Choroid plexus epithelial cell (primary cell): Measurements from ENCODE around the gene WNT11.

Source experiments
- DNase-seq: peaks from one replicate; pipeline ENCODE4 v3.0.0-alpha.2; 2010; ENCODE audit warnings: low read depth
- H3K4me3 ChIP-seq: 2 replicates; pipeline ENCODE4 v1.5.1; 2011; ENCODE audit warnings: low read depth, mild to moderate bottlenecking, control low read depth, low read length, moderate library complexity
- CTCF ChIP-seq: conservative IDR thresholded peaks from 2 replicates; pipeline ENCODE4 v1.5.1; 2011; ENCODE audit warnings: low read depth, mild to moderate bottlenecking, control low read depth, inconsistent platforms, low read length, moderate library complexity

The WNT11 gene

GRCh38 chr11:76159983-76160661 is 46.2 kb downstream of the WNT11 start:
- TF ChIP-seq CTCF: no peak
- DNase-seq: no peak
- no peak overlapping the region for H3K4me3 ChIP-seq

GRCh38 chr11:76159303-76159937 is 46.9 kb downstream of the WNT11 start:
- no peak for DNase-seq
- no peak for TF ChIP-seq CTCF
- no peak overlapping the region for H3K4me3 ChIP-seq

- TF ChIP-seq CTCF: no peak
- no peak overlapping the region for H3K4me3 ChIP-seq
- no peak for DNase-seq
Observed at GRCh38 chr11:76158394-76159302, 47.7 kb downstream of the WNT11 start.

- TF ChIP-seq CTCF: no peak
- no peak for DNase-seq
- H3K4me3 ChIP-seq: no peak overlapping the region
Observed at GRCh38 chr11:76157891-76158290, 48.4 kb downstream of the WNT11 start.

GRCh38 chr11:76156971-76157427 is 49.3 kb downstream of the WNT11 start:
- no peak for DNase-seq
- no peak for TF ChIP-seq CTCF
- H3K4me3 ChIP-seq: no peak overlapping the region

- TF ChIP-seq CTCF: no peak
- H3K4me3 ChIP-seq: no peak overlapping the region
- DNase-seq: peak; percentile 27
Observed at GRCh38 chr11:76155500-76156227, 50.6 kb downstream of the WNT11 start.
